ENCODE results near the gene RELL2. TPM values are rescaled to one million over a fixed set of nuclear protein-coding genes. Genes with fewer than 3 reads are reported as not detected.
A peak's percentile ranks its signal among the peaks of the same experiment; 100 is the strongest.

The RELL2 gene
- total RNA-seq, 1 experiment from 2014 or later, result 9.0 TPM

- peak; percentile 93 for DNase-seq (ENCODE audit: low read depth)
Observed at GRCh38 chr5:141618804-141619554, 17.8 kb upstream of the RELL2 start, which contains the start of gene DIAPH1. TSS of gene DIAPH1 (minus strand) at chr5:141619000. CDS start at chr5:141618914, 86 bp downstream.

- DNase-seq (ENCODE audit: low read depth), result no peak
Observed at GRCh38 chr5:141623186-141623585, 13.6 kb upstream of the RELL2 start.

GRCh38 chr5:141623611-141624010, 13.2 kb upstream of the RELL2 start:
- DNase-seq (ENCODE audit: low read depth), result no peak

GRCh38 chr5:141628175-141628788, 8.5 kb upstream of the RELL2 start:
- DNase-seq (ENCODE audit: low read depth), result no peak

GRCh38 chr5:141630570-141631140, 6.1 kb upstream of the RELL2 start:
- DNase-seq (ENCODE audit: low read depth), result no peak

GRCh38 chr5:141632650-141633049, 4.1 kb upstream of the RELL2 start:
- no peak for DNase-seq (ENCODE audit: low read depth)

- no peak for DNase-seq (ENCODE audit: low read depth)
Observed at GRCh38 chr5:141633871-141634561, 2.8 kb upstream of the RELL2 start.

GRCh38 chr5:141634720-141635119, 2.1 kb upstream of the RELL2 start:
- no peak for DNase-seq (ENCODE audit: low read depth)

GRCh38 chr5:141635646-141636045, 1.2 kb upstream of the RELL2 start:
- DNase-seq (ENCODE audit: low read depth), result no peak

- DNase-seq (ENCODE audit: low read depth), result no peak
Observed at GRCh38 chr5:141636106-141636412, 738 bp upstream of the RELL2 start.

- no peak for DNase-seq (ENCODE audit: low read depth)
Observed at GRCh38 chr5:141637123-141637766, 448 bp downstream of the RELL2 start.

GRCh38 chr5:141637767-141638419, 1.1 kb downstream of the RELL2 start:
- DNase-seq (ENCODE audit: low read depth), result no peak

GRCh38 chr5:141638771-141639170, 2.0 kb downstream of the RELL2 start:
- no peak for DNase-seq (ENCODE audit: low read depth)

GRCh38 chr5:141639357-141640050, 2.7 kb downstream of the RELL2 start:
- no peak for DNase-seq (ENCODE audit: low read depth)

- no peak for DNase-seq (ENCODE audit: low read depth)
Observed at GRCh38 chr5:141640051-141640415, 3.2 kb downstream of the RELL2 start.

- DNase-seq (ENCODE audit: low read depth), result no peak
Observed at GRCh38 chr5:141640698-141641097, 3.9 kb downstream of the RELL2 start.

- DNase-seq (ENCODE audit: low read depth), result peak; percentile 86
Observed at GRCh38 chr5:141641634-141642267, 5.0 kb downstream of the RELL2 start.

GRCh38 chr5:141646026-141646425, 9.2 kb downstream of the RELL2 start:
- no peak for DNase-seq (ENCODE audit: low read depth)

GRCh38 chr5:141647242-141647641, 10.4 kb downstream of the RELL2 start:
- DNase-seq (ENCODE audit: low read depth), result no peak

GRCh38 chr5:141647851-141648250, 11.1 kb downstream of the RELL2 start:
- DNase-seq (ENCODE audit: low read depth), result no peak
